Activated T-helper 9 cell treated with anti-CD3 and anti-CD28 coated beads, Interleukin-2, amount 50 U/mL, for 16 hours (primary cell): ENCODE results near the gene OGFRL1.
A peak's percentile ranks its signal among the peaks of the same experiment; 100 is the strongest.
"Not testable (repeated sequence)": the region's sequence is repeated elsewhere in the genome, so short reads cannot be mapped to it uniquely, and the experiment has no call there.

Source experiments
- DNase-seq: peaks from one replicate; pipeline ENCODE4 v3.0.0-alpha.2; 2020; ENCODE audit warnings: low read depth

OGFRL1 gene

DNA sequence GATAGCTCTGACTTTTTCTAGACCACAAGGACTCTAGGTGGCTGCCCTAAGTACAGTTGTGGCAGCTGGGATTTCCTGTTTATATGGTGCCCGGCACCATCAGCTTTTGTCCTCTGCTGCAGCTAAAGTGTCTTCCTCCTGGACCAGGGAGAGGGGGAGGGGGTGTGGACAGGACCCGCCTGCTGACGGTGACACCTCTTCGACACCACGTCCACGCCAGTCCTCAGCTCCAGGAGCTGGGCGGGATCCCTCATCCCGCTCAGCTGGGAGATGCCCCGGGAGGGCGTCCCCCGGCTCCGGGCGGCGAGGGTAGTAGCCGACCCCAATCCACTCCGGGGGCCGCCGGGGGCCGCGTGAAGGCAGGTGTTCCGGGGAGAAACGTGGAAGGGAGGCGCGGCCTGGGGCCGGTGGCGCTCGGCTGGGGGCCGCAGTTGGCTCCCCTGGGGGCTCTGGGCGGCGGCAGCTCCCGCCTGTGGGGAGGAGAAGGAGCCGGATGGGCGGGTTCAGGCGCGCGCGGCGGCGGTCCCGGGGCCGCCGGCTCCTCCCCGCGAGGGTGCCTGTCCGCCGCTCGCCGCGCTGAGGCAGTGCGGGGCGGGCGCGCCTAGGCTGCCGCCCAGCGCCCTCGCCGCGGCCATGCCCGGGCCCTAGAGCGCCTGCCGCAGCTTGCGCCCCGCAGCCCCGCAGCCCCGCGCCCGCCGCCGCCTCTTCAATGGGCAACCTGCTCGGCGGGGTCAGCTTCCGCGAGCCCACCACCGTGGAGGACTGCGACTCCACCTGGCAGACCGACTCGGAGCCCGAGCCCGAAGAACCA, at the start of gene OGFRL1:
TSS of gene OGFRL1 (plus strand) at position 584 of the 811 bp plus-strand sequence. CDS start at position 710, 126 bp downstream.
- peak; percentile 53 for DNase-seq

DNA sequence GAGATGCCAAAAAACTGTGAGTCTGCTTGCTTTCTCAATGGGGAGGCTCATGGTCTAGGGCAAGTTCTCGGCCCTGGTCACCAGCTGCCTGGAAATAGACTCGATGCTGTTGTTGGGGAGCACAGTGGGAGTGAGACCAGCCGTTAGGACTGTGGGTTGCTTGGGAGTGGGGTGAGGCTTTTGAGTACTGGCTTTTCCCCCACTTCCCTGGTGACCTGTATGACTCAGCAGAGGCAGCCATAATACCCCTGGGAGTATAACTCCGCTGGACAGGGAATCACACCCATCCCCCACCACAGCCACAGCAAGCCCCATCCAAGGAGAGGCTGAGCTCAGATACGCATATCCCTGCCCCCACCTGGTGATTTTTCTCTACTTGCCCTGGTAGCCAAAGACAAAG, 48.9 kb upstream of the OGFRL1 start:
- DNase-seq = no peak

GRCh38 chr6:71245265-71246049, 43.2 kb upstream of the OGFRL1 start:
- DNase-seq = no peak

DNA sequence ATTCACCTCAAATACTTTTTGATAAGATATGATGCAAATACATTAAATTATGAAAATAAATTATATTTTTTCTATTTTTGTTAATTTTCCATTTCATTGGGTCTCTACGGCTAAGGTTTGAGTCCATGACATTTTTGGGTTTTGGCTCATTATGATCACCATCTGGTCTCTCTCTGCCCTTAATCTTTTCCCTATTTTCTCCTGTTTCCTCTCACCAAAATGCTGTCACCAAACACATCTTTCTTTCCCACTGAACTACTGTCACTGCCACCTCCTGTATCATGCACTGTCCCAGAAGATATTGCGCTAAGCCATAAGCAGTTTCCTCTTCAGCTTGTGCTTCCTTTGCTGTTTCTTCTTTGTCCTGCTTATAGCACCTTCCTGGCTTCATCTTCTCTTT, 42.0 kb upstream of the OGFRL1 start:
- no peak for DNase-seq

DNA sequence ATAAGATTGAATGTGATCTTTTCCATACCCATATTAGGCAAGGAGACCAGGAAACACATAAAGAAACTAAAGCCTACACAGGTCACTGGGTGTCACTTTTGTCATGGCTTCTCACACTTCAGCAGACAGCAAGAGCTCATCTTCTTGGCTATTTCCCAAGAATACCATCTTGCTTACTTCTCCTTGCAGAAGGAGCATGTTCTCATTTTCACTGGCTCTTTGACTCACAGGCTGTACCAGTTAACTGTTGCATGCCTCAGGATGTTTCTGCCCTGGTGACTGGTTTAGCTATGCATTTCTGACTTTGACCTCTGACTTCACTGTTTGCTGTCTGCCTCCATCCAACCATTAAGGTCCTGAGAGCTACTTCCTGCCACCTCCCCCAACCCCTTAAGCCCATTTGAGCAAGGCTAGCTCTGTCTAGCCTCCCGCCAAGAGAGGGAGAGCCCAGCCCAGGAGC, 40.3 kb upstream of the OGFRL1 start:
- DNase-seq = no peak

DNA sequence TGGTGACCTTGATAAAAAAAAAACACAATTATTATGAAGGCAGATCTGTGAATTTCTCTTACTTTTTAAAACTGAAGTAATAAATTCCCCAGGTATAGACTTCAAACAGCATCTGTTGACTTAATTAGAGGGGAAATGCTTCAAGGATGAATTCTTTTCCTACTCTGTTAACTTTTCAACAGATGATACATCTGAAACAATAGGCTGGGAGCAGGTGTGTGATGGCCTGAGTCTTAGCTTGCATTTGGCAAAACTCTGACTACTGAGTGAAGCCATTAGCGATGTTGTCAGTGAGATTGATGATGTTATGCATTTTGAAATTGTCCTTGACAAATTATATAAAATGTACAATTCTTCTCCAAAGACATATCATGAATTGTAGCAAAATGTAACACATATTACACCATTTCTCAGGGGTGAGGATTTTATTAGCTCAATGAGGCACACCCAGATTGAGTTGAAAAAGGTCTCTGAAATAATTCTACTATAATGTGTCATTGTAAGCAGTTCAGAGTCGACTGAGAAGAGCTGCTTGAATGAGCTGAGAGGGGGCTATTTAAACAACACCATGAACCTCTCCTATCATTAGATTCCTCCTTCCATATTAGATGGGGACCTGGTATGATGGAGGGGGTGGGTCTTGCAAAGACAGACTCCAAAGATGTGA, 39.6 kb upstream of the OGFRL1 start:
- DNase-seq = no peak

GRCh38 chr6:71250099-71250602, 38.5 kb upstream of the OGFRL1 start:
- DNase-seq = no peak

DNA sequence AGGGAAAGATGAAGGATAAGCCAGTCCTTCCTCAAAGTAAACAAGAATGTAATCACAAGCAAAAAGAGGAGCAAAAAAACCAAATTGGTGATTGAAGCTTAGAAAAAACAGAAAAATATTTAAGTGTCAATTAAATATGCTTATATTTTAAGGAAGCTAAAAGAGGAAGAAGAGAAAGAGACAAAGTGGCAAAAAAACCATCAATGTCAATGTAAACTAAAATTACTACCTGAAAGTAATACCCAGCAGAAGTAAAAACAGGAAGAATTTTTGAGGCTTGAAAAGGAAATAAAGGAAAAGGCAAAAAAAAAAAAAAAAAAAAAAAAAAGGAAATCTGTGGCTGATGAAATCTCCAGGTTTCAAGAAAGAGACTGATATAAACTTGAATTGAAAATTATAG, 36.2 kb upstream of the OGFRL1 start:
- no peak for DNase-seq

GRCh38 chr6:71252960-71253359, 35.7 kb upstream of the OGFRL1 start:
- DNase-seq = no peak

GRCh38 chr6:71254323-71254722, 34.3 kb upstream of the OGFRL1 start:
- no peak for DNase-seq

DNA sequence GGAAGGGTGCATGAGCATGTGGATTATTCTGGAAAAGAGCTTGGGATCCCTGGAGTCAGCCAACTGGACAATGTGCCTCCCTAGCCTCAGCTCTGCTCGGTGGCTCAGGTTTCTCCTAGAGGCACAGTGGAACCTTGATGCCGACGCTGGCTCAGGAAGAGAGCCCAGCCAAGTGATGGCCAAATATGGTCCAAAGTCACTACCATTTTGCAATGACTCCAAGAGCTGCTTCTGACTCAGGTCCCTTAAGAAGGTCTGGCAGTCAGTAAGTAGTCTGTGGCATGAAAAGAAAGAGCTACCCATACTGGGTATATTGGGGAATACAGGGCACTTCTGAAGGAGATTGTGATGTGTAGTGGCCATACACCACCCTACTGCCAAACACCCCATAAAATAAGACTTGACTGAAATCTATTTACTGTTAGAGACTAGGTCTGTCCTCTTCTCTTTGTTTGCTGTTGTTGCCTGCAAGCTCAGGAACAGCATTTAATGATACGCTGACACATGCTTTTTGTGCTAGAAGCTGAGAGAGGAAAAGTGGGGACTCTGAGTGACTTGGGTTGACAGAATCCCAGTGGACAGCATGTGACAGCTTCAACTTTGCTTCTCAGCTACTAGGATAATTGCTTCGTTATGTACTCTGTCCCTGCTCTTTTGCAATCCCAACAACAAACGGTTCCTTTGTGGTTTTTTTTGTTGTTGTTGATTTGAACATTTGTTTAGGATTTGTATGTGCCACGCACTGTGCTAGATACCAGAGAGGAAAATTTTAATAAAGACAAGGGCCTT, 30.3 kb upstream of the OGFRL1 start:
- no peak for DNase-seq

- no peak for DNase-seq
Observed at GRCh38 chr6:71259888-71260604, 28.6 kb upstream of the OGFRL1 start.

GRCh38 chr6:71262914-71263313, 25.7 kb upstream of the OGFRL1 start:
- no peak for DNase-seq

DNA sequence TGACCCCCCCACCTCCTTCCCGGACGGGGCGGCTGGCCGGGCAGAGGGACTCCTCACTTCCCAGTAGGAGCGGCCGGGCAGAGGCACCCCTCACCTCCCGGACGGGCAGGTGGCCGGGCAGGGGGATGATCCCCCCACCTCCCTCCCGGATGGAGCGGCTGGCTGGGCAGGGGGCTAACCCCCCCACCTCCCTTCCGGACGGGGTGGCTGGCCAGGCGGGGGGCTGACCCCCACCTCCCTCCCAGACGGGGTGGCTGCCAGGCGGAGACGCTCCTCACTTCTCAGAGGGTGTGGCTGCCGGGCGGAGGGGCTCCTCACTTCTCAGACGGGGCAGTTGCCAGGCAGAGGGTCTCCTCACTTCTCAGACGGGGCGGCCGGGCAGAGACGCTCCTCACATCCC, 22.2 kb upstream of the OGFRL1 start:
- DNase-seq = not testable (repeated sequence)

- no peak for DNase-seq
Observed at GRCh38 chr6:71268735-71269437, 19.7 kb upstream of the OGFRL1 start.

DNA sequence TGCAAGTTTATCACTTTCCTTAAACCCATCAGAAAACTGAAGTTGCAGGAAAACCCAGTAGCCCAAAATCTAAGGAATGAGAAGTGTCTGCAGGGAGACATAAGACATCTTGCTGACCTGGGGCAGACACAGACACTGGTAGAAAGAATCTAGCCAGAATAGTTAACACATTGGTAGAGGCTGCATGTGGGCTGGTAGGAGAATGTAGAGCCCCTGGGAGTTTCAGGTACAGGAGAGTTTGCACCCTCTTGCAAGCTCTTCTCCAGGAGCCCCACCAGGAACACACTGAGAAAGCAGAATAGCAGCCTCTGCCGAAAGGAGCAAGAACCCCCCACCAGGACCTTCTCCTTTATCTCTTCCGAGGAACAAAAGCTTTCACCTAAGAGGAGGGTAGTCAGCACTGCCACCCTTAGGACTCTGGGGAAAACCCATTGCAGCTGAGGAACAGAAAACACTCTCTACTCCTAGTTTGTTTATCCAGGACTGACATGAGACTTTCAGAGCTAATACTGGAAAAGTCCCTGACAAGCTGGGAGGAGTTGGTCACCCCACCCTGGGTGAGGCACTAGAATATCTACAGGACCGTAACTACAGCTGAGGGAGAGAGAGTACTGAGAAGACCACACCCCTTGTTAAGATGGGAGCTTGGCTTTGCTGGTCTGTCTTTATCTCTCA, 10.5 kb upstream of the OGFRL1 start:
- DNase-seq = no peak

GRCh38 chr6:71279321-71279720, 9.3 kb upstream of the OGFRL1 start:
- DNase-seq = no peak

DNA sequence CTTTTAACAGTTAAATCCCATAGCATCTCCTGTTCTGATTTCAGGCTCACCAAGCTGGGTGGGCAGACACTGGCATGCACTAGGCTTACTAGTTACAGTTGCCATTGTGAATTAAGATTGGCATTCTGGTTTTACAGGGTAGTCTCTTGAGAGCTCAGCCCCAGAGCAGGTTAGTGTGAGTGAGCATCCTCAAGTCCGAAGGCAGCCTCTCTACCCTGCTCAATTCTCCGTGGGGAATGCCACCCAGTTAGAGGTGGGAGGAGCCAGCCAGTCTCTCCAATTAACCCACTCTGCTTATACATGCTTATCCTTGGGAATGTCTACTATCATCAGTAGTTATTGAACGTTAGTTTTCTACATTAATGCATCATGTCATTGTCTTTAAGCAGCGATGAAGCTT, 8.9 kb upstream of the OGFRL1 start:
- no peak for DNase-seq

- DNase-seq = no peak
Observed at GRCh38 chr6:71280701-71281100, 7.9 kb upstream of the OGFRL1 start.

- no peak for DNase-seq
Observed at GRCh38 chr6:71284785-71285184, 3.8 kb upstream of the OGFRL1 start.
